Measurements from ENCODE around the gene NDUFAF8. TPM values are rescaled to one million over a fixed set of nuclear protein-coding genes. Genes with fewer than 3 reads are reported as not detected.
A peak's percentile ranks its signal among the peaks of the same experiment; 100 is the strongest.

The NDUFAF8 gene
- total RNA-seq, 2 experiments from 2014 or later: 72.3 to 75.4 TPM

DNA sequence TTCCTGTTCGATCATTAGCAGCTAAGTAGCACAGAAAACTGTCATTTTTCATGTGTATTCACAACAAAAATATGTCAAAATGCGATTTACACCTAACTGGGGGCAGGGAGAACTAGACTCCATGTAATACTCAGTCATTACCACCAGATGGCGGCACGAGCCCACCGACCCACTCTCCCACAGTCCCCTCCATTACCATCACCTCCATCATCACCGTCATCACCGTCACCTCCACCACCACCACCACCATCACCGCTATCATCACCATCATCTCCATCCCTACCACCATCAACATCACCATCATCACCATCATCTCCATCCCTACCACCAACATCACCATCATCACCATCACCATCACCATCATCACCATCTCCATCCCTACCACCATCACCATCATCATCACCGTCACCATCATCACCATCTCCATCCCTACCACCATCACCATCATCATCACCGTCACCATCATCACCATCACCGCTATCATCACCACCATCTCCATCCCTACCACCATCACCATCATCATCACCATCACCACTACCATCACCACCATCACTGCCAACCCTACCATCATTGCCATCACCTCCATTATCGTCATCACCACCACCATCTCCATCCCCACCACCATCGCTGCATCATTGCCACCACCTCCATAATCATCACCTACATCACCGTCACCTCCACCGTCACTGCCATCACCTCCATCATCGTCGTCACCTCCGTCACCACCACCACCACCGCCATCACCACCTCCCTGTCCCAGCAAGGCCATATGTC lies 14.4 kb downstream of the NDUFAF8 start:
- Mint-ChIP-seq H3K4me1 (ENCODE audit: low read depth) (peaks cover 11% of the 10 kb centered on the region), H3K9me3 (no peaks in the 10 kb centered on the region), H3K4me3 (no peak overlapping the region), H3K27me3 (no peaks in the 10 kb centered on the region), H3K27ac (no peak overlapping the region), H3K36me3 (ENCODE audit: low read depth) (peaks cover 11% of the 10 kb centered on the region)
- ChIA-PET POLR2A (interaction anchor here (0.7 to 1.4 kb wide), 2 partner anchors 26 to 36 kb away, joined by 3 read pairs; no protein-coding TSS in a partner anchor), CTCF (interaction anchor here (0.6 to 2.3 kb wide), 19 partner anchors 9 to 347 kb away, joined by 3 to 21 read pairs (median 3); partner anchors contain the start of gene SLC38A10)
- intact Hi-C loops (cut with micrococcal nuclease): loop anchor here (5.0 kb wide), 1 partner anchor 229 kb away; no protein-coding TSS in a partner anchor
- TF ChIP-seq, protein P1, sequence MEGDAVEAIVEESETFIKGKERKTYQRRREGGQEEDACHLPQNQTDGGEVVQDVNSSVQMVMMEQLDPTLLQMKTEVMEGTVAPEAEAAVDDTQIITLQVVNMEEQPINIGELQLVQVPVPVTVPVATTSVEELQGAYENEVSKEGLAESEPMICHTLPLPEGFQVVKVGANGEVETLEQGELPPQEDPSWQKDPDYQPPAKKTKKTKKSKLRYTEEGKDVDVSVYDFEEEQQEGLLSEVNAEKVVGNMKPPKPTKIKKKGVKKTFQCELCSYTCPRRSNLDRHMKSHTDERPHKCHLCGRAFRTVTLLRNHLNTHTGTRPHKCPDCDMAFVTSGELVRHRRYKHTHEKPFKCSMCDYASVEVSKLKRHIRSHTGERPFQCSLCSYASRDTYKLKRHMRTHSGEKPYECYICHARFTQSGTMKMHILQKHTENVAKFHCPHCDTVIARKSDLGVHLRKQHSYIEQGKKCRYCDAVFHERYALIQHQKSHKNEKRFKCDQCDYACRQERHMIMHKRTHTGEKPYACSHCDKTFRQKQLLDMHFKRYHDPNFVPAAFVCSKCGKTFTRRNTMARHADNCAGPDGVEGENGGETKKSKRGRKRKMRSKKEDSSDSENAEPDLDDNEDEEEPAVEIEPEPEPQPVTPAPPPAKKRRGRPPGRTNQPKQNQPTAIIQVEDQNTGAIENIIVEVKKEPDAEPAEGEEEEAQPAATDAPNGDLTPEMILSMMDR (IDR thresholded peaks at IDR 0.05): peak; percentile 85
- DNase-seq: peak; percentile 69
- peak; percentile 83 for ATAC-seq

DNA sequence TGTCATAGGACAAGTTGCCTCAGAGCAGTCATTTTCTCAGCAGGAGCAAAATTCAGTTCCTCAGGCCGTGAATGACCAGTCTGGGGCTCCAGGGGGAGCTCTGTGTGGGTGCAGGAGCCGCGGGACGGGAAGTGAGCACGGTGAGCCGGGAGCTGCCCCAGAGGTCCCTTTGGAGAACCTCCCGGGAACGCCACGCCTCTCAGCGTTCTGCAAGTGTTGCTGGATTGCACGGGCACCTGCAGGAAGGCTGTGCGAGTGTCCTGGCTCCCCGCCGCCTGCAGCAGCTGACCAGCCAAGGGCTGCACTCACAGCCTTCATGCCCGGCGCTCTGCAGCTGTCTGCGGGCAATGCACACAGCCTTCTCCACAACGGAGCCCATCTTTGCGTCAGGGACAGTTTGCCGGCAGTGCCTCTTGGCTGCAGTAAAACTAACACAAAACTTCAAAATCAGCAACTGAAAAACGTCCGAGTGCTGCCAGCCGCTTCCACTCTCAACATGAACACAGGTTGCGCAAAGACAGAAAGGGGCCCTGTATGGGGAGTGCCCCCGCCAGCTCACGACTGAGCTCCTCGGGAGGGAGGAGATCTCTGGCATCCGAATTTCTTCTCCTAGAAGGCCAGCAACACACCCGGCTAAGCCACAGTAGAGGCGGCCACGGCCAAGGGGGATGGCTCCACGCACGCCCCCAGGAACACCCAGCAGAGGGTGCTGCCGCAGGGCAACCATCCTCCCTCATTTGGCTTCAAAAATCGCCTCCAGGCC lies 16.0 kb downstream of the NDUFAF8 start:
- POLR2A ChIA-PET: interaction anchor here (0.6 kb wide), 1 partner anchor 347 kb away, joined by 3 read pairs; no protein-coding TSS in a partner anchor
- TF ChIP-seq, protein P1 (IDR thresholded peaks at IDR 0.05): no peak
- CTCF ChIA-PET: interaction anchor here (0.9 to 1.2 kb wide), 3 partner anchors 43 to 230 kb away, joined by 3 to 4 read pairs (median 3); no protein-coding TSS in a partner anchor
- H3K36me3 Mint-ChIP-seq (ENCODE audit: low read depth): peaks cover 10% of the 10 kb centered on the region
- intact Hi-C loops (cut with micrococcal nuclease): loop anchor here (5.0 kb wide), 1 partner anchor 227 kb away; no protein-coding TSS in a partner anchor
- DNase-seq (no peak), ATAC-seq (no peak)
- H3K9me3 Mint-ChIP-seq: no peaks in the 10 kb centered on the region
- no peaks in the 10 kb centered on the region for H3K27me3 Mint-ChIP-seq
- H3K27ac Mint-ChIP-seq: no peak overlapping the region
- peaks cover 11% of the 10 kb centered on the region for H3K4me1 Mint-ChIP-seq (ENCODE audit: low read depth)
- H3K4me3 Mint-ChIP-seq: no peak overlapping the region

- intact Hi-C loops (cut with micrococcal nuclease): no loop called here
- TF ChIP-seq, protein P1 (IDR thresholded peaks at IDR 0.05): no peak
- H3K4me3 Mint-ChIP-seq: no peak overlapping the region
- no peaks in the 10 kb centered on the region for H3K9me3 Mint-ChIP-seq
- POLR2A ChIA-PET: interaction anchor here (1.2 kb wide), 1 partner anchor 23 kb away, joined by 3 read pairs; no protein-coding TSS in a partner anchor
- DNase-seq (no peak), ATAC-seq (no peak)
- peaks cover 9% of the 10 kb centered on the region for H3K4me1 Mint-ChIP-seq (ENCODE audit: low read depth)
- CTCF ChIA-PET: no interaction called here
- no peaks in the 10 kb centered on the region for H3K27me3 Mint-ChIP-seq
- H3K27ac Mint-ChIP-seq: no peak overlapping the region
- H3K36me3 Mint-ChIP-seq (ENCODE audit: low read depth): peaks cover 10% of the 10 kb centered on the region
Observed at GRCh38 chr17:81256616-81257015, 17.5 kb downstream of the NDUFAF8 start.

- ATAC-seq (no peak), DNase-seq (no peak)
- intact Hi-C loops (cut with micrococcal nuclease): no loop called here
- Mint-ChIP-seq H3K4me1 (ENCODE audit: low read depth) (peaks cover 7% of the 10 kb centered on the region), H3K36me3 (ENCODE audit: low read depth) (peaks cover 8% of the 10 kb centered on the region), H3K27me3 (no peaks in the 10 kb centered on the region), H3K27ac (no peak overlapping the region), H3K9me3 (no peaks in the 10 kb centered on the region), H3K4me3 (no peak overlapping the region)
- ChIA-PET POLR2A (interaction anchor here (1.2 kb wide), 1 partner anchor 22 kb away, joined by 3 read pairs; no protein-coding TSS in a partner anchor), CTCF (no interaction called here)
- TF ChIP-seq, protein P1 (IDR thresholded peaks at IDR 0.05): no peak
Observed at GRCh38 chr17:81257533-81257932, 18.4 kb downstream of the NDUFAF8 start.
